Muscle of leg (tissue), 11 donors: ENCODE results near the gene GSTA2. TPM values are rescaled to one million over a fixed set of nuclear protein-coding genes. Genes with fewer than 3 reads are reported as not detected.
"Not testable (repeated sequence)": the region's sequence is repeated elsewhere in the genome, so short reads cannot be mapped to it uniquely, and the experiment has no call there.

Experiments used
- DNase-seq: peaks from one replicate; pipeline ENCODE4 v3.0.0; 2013
- H3K27ac ChIP-seq: one replicate; pipeline ENCODE4 v1.5.1; 2013; ENCODE audit warnings: mild to moderate bottlenecking, low read length, control low read depth
- H3K27me3 ChIP-seq: one replicate; pipeline ENCODE4 v1.6.1; 2013; ENCODE audit warnings: low read length; ENCODE audit not compliant: control insufficient read depth, insufficient read depth
- H3K36me3 ChIP-seq: one replicate; pipeline ENCODE4 v1.6.1; 2013; ENCODE audit warnings: low read length; ENCODE audit not compliant: control insufficient read depth, insufficient read depth
- H3K4me1 ChIP-seq: one replicate; pipeline ENCODE4 v1.6.1; 2013; ENCODE audit warnings: low read length; ENCODE audit not compliant: control insufficient read depth, insufficient read depth
- H3K4me3 ChIP-seq: one replicate; pipeline ENCODE4 v1.5.1; 2013; ENCODE audit warnings: low read length, control low read depth
- H3K9me3 ChIP-seq: replicated peaks from 2 replicates; pipeline ENCODE4 v1.6.1; 2013; ENCODE audit warnings: low read depth, low read length; ENCODE audit not compliant: control insufficient read depth
- WGBS: methylation state at CpG from one replicate; pipeline ENCODE4 v1.1.5; 2013; ENCODE audit warnings: missing lambda C conversion rate; ENCODE audit not compliant: insufficient coverage; 5-methylcytosine and 5-hydroxymethylcytosine counted together
- polyA plus RNA-seq, 8 donors: library from polyadenylated mRNA; unstranded; fragments of 120-200 nt; gene quantifications; one replicate each; pipeline versions ENCODE4 v1.2.1 to v1.2.3, GENCODE V29; 2013; ENCODE audit warnings: inconsistent platforms in 1 of 8, low replicate concordance in 1 of 8; ENCODE audit not compliant: insufficient read length in 8 of 8, insufficient read depth in 1 of 8
- total RNA-seq: library from RNA; stranded (reverse); fragments of 120-200 nt; gene quantifications from one replicate; pipeline ENCODE4 v1.2.4, GENCODE V29; 2013

Gene GSTA2
- total and polyA plus RNA-seq, 9 donors: 0.15 to 1.3 (median 0.20) TPM; not detected in 6

GRCh38 chr6:52726741-52727535 lies 36.3 kb downstream of the GSTA2 start:
- H3K27me3 ChIP-seq: no peaks in the 10 kb centered on the region
- WGBS: 84% methylated on average over 7 of the region's 15 CpGs
- no peaks in the 10 kb centered on the region for H3K36me3 ChIP-seq
- no peaks in the 10 kb centered on the region for H3K4me1 ChIP-seq
- no peaks in the 10 kb centered on the region for H3K9me3 ChIP-seq
- H3K4me3 ChIP-seq: no peak overlapping the region
- no peak for DNase-seq
- no peak overlapping the region for H3K27ac ChIP-seq

- Histone ChIP-seq H3K36me3 (no peaks in the 10 kb centered on the region), H3K27me3 (no peaks in the 10 kb centered on the region), H3K4me1 (no peaks in the 10 kb centered on the region), H3K9me3 (no peaks in the 10 kb centered on the region), H3K4me3 (no peak overlapping the region), H3K27ac (no peak overlapping the region)
- no peak for DNase-seq
- 83% methylated on average over 1 of the region's 2 CpGs for WGBS
These were observed 37.1 kb downstream of the GSTA2 start for GRCh38 chr6:52726193-52726542.

GRCh38 chr6:52725535-52726192 lies 37.6 kb downstream of the GSTA2 start:
- no peaks in the 10 kb centered on the region for H3K36me3 ChIP-seq
- H3K9me3 ChIP-seq: no peaks in the 10 kb centered on the region
- no peak overlapping the region for H3K4me3 ChIP-seq
- no peaks in the 10 kb centered on the region for H3K4me1 ChIP-seq
- no peak overlapping the region for H3K27ac ChIP-seq
- no peaks in the 10 kb centered on the region for H3K27me3 ChIP-seq
- DNase-seq: no peak
- WGBS: no CpG with 5 or more reads among the region's 2 CpGs

- no peaks in the 10 kb centered on the region for H3K36me3 ChIP-seq
- H3K27me3 ChIP-seq: no peaks in the 10 kb centered on the region
- H3K27ac ChIP-seq: no peak overlapping the region
- H3K9me3 ChIP-seq: no peaks in the 10 kb centered on the region
- H3K4me3 ChIP-seq: no peak overlapping the region
- no peak for DNase-seq
- no CpG with 5 or more reads among the region's 3 CpGs for WGBS
- H3K4me1 ChIP-seq: no peaks in the 10 kb centered on the region
These were observed 38.1 kb downstream of the GSTA2 start for GRCh38 chr6:52725143-52725534.

DNA sequence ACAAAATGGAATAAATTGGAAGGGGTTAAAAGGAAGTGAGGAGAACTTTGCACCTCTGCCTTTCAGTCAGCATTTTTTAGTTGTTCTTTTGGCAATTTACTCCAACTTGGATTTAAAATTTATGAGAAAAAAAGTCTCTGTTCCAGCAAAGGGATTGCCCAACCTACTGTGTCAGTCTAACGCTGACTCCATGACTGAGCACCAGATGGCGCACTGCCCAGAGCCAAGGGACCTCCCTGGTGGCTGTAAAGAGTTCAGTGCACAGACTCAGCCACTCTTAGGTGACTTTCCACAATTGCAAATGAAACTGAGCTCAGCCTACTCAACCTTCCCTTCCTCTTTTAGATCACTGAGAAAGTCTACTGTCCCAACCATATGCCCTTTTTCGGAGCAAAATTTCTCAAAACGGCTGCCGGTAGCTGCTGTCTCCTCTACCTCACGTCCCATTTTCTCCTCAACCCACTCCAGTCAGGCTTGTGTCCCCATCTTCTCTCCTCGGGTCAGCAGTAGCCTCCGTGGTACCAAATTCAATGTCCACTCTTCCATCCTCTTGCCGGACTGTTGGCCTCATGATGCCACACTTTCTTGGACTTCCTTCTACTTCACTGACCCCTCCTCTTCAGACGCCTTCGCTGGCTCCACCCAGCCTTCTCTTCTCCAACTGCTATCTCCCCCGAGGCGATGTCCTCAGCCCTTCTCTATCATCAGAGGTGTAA lies 38.7 kb downstream of the GSTA2 start:
- WGBS: 77% methylated on average over 13 of the region's 13 CpGs
- Histone ChIP-seq H3K27ac (no peak overlapping the region), H3K4me3 (no peak overlapping the region), H3K9me3 (no peaks in the 10 kb centered on the region), H3K36me3 (no peaks in the 10 kb centered on the region), H3K27me3 (no peaks in the 10 kb centered on the region), H3K4me1 (no peaks in the 10 kb centered on the region)
- DNase-seq: peak; percentile 35

DNA sequence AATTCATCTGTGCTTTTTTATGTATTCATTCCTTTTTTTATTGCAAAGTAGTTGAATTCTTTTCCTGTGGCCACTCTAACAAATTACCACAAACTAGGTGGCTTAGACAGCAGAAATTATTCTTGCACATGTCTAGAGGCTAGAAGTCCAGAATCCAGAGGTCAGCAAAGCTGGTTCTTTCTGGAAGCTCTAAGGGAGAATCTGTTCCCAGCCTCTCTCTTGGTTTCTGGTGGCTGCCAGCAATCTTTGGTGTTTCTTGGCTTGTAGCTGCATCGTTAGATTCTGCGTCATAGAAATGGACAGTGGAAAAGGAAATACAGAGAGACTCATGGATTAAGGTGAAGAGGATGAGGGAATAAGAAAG lies 39.3 kb downstream of the GSTA2 start:
- H3K4me1 ChIP-seq: no peaks in the 10 kb centered on the region
- no peak overlapping the region for H3K27ac ChIP-seq
- no peaks in the 10 kb centered on the region for H3K27me3 ChIP-seq
- 25% methylated on average over 2 of the region's 2 CpGs for WGBS
- no peaks in the 10 kb centered on the region for H3K36me3 ChIP-seq
- DNase-seq: peak; percentile 9
- no peaks in the 10 kb centered on the region for H3K9me3 ChIP-seq
- H3K4me3 ChIP-seq: no peak overlapping the region

- H3K4me3 ChIP-seq: no peak overlapping the region
- no peaks in the 10 kb centered on the region for H3K36me3 ChIP-seq
- no peaks in the 10 kb centered on the region for H3K9me3 ChIP-seq
- H3K4me1 ChIP-seq: no peaks in the 10 kb centered on the region
- DNase-seq: no peak
- H3K27me3 ChIP-seq: no peaks in the 10 kb centered on the region
- WGBS: 33% methylated on average over 1 of the region's 2 CpGs
- no peak overlapping the region for H3K27ac ChIP-seq
These were observed 43.0 kb downstream of the GSTA2 start for GRCh38 chr6:52720321-52720720.

DNA sequence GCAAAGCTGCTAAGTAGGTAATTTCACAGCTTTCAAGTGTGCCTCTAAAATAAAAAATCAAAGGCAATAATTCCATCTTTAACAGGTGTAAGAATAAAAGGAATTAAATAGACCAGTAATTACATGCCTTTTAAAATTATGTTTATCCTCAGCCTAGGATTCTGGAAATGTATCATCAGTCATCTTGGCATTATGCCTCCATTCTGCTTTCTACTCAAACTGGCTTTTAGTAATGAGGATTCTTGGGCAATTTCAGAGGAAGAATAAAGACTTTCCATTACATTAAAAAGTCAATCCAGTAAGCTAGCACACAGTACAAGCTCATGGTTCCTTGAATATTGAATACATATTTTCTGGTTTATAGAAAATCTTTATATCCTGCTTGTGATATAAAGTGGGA lies 44.7 kb downstream of the GSTA2 start:
- Histone ChIP-seq H3K36me3 (no peaks in the 10 kb centered on the region), H3K27me3 (no peaks in the 10 kb centered on the region), H3K4me1 (no peaks in the 10 kb centered on the region), H3K27ac (no peak overlapping the region), H3K9me3 (no peaks in the 10 kb centered on the region), H3K4me3 (no peak overlapping the region)
- DNase-seq: no peak

DNA sequence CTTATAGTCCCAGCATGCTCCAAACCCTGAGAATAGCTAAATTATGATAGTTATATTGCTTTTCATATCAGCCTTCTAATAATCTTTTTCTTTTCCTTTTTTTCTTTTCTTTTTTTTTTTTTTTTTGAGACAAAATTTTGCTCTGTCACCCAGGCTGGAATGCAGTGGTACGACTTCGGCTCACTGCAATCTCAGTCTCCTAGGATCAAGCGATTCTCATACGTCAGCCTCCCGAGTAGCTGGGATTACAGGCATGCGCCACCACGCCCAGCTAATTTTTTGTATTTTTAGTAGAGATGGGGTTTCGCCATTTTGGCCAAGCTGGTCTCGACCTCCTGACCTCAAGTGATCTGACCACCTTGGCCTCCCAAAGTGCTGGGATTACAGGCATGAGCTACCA lies 48.5 kb downstream of the GSTA2 start:
- WGBS: 86% methylated on average over 5 of the region's 9 CpGs

DNA sequence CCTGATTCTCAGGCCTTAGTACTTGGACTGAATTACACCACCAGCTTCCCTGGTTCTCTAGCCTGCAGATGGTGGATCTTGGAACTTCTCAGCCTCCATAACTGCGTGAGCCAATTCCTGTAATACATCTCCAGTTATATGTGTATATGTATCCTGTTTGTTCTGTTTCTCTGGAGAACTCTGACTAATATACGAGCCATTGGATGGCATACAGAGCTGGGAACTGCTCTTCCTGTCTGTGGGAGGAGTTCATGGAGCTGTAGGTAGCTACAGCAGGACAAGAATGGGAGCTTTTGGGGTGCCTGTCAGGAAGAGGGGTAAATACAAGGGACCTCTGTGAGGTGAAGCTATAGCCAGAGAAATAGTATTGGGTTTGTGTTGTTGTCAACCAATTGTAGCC lies 51.1 kb downstream of the GSTA2 start:
- no peak for DNase-seq
- Histone ChIP-seq H3K36me3 (no peaks in the 10 kb centered on the region), H3K27me3 (no peaks in the 10 kb centered on the region), H3K27ac (no peak overlapping the region), H3K4me1 (no peaks in the 10 kb centered on the region), H3K9me3 (no peaks in the 10 kb centered on the region), H3K4me3 (no peak overlapping the region)
- WGBS: 44% methylated on average over 1 of the region's 2 CpGs

More for the DNA sequence above, 48.5 kb downstream of the GSTA2 start:
- not testable (repeated sequence) for H3K4me3 ChIP-seq, H3K27me3 ChIP-seq, DNase-seq, H3K9me3 ChIP-seq, H3K27ac ChIP-seq, H3K36me3 ChIP-seq, H3K4me1 ChIP-seq
